GM18867 (cell line): Measurements from ENCODE around the gene CABP1.
"Not testable (repeated sequence)": the region's sequence is repeated elsewhere in the genome, so short reads cannot be mapped to it uniquely, and the experiment has no call there.

Source experiments
- ATAC-seq: cut with Tn5 transposase; IDR thresholded peaks from one replicate; pipeline ENCODE4 v1.9.1; 2021; ENCODE audit warnings: mild to moderate bottlenecking, moderate library complexity; ENCODE audit not compliant: unreplicated experiment

The CABP1 gene

DNA sequence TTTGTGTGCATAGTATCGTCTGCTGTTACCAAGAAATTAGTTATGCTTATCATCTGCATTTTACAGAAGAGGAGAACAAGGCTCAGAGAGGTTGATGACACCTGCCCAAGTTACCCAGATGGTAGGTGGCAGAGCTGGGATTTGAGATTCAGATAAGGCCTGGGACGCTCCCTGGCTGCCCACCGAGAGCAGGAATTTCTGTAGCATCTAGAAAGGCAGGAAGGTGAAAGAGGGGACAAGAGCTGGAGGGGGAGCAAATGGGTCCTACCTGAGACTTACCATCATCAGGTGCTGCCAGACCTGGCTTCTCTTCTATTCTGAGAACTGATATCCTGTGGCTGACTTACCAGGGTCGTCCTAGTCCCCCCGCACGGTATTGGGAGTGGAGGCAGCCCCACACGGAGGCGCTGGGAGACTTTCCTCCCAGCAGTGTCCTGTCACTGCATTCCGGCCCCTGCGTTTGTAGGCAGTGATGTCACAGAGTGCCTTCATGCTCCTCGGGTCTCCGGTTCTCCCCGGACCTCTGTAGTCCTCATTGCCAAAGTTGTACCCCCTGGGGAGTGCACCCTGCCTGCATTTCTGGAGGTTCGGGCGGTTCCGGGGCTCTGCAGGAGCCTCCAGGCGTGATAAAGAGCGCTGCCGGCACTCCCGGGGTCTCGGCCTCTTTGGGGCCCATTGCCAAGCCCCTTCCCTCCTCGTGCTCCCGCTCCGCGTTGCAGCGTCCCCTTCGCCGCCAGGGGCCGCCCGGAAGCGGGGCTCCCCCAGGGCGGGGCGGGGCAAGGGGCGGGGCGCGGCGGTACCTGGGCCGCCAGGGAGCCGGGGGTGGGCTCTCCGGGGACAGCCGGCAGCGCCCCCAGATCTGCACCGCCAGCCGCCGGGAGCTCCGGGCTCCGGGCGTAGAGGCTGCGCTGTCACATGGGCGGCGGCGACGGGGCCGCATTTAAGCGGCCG is at the start of gene CABP1:
CABP1 (plus strand) TSS at position 856 of the 951 bp plus-strand sequence; CDS start at position 916, 60 bp downstream.
- peak; percentile 68 for ATAC-seq

DNA sequence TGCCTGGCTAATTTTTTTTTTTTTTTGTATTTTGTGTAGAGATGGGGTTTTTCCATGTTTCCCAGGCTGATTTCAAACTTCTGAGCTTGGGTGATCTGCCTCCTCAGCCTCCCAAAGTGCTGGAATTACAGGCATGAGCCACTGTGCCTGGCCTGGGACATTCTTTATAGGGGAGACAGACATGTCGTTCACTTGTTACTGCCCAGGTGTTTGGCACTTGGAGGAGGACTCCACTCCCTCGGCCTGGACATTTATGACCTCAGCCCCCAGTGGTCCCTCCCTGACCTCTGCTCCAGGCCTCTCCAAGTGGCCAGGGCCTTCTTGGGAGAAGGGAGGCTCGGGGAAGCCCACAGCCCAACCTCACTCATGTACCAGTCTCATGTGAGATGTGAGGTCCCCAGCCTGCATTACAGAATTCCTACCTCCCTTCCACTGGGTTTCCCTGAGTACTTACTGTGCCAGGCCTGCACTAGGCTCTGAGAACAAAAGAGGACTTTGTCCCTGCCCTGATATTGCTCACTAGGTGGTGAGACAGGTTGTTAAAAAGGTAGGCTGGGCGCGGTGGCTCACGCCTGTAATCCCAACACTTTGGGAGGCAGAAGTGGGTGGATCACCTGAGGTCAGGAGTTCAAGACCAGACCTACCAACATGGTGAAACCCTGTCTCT is 49.6 kb upstream of the CABP1 start:
- ATAC-seq = no peak

DNA sequence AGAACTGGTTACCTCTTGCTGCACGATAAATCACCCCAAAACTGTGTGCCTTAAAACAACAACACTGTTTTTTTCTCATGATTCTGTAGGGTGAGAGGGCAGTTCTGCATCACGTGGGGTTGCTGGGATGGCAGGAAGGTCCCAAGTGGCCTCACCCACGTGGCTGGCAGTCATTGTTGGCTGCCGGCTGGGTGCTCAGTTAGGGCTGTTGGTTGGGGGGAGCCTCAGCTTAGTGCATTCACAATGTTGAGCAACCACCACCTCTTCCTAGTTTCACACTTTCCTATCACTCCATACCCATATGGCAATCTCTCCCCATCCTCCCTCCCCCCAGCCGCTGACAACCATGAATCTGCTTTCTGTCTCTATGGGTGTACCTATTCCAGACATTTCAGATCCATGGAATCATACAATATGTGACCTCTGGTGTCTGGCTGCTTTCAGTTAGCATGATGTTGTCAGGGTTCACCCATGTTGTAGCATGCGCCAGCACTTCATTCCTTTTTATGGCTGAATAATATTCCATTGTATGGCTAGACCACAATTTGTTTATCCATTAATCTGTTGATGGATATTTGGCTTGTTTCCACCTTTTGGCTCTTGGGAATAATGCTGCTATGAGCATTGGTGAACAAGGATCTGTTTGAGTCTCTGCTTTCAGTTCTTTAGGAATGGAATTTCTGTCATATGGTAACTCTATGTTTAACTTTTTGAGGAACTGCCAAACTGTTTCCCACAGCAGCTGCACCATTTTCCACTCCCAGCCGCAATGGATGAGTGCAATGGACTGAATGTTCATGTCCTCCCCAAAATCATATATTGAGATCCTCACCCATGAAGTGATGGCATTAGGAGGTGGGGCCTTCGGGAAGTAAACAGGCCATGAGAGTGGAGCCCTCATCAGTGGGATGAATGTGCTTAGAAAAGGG is 48.0 kb upstream of the CABP1 start:
- no peak for ATAC-seq

DNA sequence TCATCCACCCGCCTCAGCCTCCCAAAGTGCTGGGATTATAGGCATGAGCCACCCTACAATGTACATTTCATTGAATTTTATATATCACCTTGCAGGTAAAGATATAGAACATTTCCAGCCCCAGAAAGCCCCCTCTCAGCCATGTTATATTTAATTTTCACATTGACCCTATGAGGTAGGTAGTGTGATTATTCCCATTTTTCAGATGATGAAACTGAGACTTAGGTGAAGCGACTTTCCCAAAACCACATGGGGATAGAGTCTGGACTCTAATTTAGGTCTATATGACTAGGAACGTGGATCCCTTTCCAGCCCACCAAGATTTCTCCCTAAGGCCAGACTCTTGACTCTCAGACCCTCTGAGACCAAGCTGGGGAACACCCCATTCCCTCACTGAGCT is 43.5 kb upstream of the CABP1 start:
- no peak for ATAC-seq

DNA sequence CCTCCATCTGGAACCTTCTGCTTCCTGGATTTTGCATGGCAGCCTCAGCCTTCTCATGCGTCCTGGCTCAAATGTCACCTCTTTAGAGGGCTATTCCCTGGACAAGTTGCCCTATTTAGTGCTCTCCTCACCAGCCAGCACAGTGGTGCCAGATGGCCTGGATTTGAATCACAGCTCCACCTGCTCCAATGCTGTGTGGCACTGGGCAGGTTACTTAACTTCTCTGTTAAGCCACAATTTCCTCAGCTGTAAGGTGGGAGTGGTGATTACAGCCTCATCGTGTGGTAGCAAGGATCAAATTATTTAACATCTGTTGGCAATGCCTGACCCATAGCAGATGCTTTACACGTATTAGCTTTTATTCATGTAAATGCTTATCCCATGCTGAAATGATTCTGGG is 42.6 kb upstream of the CABP1 start:
- ATAC-seq = no peak

DNA sequence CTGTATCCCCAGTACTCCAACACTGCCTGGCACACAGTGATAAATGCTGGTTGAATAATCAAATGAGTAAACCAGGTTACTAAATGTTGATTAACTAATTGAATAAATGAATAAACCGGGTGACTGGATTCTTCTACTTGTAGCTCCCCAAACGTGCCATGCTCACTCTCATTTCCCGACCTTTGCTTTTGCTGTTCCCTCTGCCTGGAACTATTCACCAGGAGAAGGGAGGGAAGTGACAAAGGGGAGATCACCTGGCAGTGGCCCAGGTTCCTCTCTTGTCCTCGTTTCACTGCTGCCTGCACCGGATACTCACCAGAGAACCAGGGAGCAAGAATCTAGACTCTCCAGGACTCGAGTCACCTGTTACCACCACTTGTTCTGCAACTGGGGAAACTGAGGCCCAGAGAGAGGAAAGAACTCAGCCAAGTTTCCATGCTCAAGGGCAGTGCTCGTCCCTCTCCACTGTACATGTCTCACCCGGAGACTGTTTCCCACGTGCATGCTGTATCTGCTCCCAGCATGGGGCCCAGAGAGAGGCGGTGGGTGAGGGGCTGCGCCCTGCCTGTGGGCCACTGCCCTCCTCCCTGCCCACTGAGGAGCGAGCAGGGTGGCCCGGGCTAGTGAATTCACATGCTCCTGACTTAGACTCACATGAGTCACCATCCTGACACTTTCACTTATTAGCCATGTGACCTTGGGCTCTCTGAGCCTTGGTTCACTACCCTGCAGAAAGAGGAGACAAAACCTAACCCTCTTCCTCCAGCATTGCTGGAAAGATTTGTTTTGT is 41.6 kb upstream of the CABP1 start:
- no peak for ATAC-seq

DNA sequence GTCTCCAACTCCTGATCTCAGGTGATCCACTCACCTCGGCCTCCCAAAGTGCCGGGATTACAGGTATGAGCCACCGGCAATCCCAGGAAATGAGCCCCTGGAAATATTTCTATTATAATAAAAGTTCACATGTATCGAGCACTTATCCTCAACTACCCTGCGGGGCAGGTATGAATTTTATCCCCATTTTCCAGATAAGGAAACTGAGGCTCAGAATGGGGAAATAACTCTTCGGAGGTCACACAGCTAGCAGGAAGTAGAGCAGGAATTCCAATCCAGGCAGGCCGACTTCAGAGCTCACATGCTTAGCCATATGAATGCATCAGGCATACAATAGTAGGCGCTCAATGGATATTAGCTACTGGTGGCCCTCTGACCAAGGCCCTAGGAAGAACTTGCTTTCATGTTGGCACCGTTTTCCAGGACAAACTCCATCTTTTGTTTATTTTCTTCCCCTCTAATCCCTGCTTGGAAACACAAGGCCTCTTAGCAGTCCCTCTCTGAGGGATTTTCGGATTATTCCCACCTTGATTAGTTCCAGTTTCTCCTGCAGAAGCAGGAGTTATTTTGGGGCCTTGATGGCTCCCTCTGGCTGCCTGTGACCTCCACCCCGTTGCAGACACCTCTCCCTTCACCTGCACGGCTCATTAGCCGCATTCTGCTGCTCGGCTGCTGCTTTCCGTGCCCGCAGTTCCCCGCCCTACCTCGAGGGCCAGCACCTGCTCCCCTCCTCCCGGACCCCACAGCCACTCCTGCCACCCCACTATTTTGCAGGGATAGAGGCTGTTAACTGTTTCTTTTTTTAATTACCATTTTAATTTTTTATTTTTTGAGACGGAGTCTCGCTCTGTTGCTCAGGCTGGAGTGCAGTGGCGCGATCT is 40.5 kb upstream of the CABP1 start:
- ATAC-seq = no peak

DNA sequence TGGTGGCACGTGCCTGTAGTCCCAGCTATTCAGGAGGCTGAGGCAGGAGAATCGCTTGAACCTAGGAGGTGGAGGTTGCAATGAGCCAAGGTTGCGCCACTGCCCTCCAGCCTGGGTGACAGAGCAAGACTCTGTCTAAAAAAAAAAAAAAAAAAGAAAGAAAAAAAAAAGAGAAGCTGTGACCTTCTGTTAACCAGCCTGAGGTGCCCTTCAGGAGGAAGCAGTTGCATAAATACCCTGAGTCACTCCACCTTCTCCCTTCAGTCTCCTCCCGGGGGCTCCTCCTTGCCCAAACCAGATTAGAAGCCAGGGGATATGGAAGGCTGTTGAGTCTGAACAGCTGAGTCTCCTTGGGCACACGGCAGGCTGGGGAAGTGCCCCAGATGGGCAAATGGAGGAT is 38.0 kb upstream of the CABP1 start:
- not testable (repeated sequence) for ATAC-seq

DNA sequence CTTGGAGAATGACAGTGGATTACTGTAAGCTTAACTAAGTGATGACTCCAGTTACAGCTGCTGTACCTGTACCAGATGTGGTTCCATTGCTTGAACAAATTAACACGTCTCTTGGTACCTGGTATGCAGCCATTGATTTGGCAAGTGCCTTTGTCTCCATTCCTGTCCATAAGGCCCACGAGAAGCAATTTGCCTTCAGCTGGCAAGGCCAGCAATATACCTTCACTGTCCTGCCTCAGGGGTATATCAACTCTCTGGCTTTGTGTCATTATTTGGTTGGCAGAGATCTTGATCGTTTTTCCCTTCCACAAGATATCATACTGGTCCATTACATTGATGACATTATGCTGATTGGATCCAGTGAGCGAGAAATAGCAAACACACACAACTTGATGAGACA is 29.9 kb upstream of the CABP1 start:
- ATAC-seq = no peak

DNA sequence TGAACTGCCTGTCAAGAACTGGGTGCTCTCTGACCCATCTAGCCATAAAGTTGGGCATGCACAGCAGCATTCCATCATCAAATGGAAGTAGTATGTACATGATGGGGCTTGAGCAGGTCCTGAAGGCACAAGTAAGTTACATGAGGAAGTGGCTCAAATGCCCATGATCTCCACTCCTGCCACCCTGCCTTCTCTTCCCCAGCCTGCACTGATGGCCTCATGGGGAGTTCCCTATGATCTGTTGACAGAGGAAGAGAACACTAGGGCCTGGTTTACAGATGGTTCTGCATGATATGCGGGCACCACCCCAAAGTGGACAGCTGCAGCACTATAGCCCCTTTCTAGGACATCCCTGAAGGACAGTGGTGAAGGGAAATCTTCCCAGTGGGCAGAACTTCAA is 28.9 kb upstream of the CABP1 start:
- ATAC-seq = not testable (repeated sequence)

DNA sequence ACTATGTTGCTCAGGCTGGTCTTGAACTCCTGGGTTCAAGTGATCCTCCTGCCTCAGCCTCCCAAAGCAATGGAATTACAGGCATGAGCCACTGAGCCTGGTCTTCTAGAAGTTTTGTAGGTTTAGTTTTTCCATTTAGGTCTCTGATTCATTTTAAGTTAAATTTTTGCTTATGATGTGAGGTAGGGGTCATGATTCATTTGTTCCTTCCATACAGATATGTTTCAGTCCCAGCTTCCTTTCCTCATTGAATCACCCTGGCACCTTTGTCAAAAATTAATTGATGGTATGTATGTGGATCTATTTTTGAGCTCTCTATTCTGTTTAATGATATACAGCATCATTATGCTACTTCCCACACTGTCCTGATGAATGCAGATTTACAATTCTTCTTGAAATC is 25.6 kb upstream of the CABP1 start:
- ATAC-seq = no peak

DNA sequence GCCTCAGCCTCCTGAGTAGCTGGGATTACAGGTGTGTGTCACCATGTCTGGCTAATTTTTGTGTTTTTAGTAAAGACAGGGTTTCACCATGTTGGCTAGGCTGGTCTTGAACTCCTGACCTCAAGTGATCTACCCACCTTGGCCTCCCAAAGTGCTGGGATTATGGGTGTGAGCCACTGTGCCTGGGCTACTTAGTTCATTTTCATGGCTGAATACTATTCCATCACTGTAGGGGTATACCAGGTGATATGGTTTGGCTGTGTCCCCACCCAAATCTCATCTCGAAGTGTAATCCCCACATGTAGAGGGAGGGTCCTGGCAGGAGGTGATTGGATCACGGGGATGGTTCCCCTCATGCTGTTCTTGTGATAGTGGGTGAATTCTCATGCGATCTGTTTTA is 23.2 kb upstream of the CABP1 start:
- ATAC-seq = not testable (repeated sequence)

DNA sequence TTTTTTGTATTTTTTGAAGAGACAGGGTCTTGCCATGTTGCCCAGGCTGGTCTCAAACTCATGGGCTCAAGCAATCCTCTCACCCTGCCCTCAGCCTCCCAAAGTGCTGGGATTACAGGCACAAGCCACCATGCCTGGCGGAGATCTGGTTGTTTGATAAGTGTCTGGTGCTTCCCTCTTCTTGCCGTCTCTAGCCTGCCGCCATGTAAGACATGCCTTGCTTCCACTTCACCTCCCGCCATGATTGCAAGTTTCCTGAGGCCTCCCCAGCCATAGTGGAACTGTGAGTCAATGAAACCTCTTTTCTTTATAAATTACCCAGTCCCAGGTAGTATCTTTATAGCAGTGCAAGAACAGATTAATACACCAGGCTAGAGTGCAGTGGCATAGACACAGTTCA is 22.7 kb upstream of the CABP1 start:
- not testable (repeated sequence) for ATAC-seq

DNA sequence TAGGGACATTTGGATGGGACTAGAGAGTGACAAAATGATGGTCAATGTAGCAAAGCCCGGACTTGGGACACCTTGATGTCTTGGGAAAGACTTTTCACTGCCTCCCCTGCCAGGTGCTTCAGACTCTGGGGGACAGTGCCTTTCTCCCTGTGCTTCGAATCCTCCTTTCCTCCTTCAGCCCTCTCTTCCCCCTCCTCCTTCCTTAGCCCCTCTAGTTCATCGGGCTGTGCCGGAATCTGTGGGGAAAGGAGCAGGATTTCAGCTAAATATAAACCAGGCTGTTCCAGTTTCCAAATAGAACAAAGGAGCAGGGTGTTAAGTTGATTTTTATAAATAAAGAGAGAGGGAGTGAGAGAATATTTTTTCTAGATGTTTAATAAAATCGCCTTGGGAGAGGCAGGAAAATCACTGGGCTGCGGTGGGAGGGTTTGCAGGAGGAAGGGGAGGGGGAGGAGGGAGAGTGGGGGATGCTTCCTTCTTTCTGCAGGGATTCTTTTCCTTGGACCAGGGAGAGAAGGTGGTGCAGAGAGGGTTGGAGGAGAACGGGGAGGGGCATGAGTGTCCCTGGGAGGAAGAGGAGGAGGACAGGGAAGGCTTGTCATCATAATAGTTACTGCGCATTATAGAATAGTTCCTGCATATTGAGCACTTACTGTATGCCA is 21.3 kb upstream of the CABP1 start:
- ATAC-seq = no peak

DNA sequence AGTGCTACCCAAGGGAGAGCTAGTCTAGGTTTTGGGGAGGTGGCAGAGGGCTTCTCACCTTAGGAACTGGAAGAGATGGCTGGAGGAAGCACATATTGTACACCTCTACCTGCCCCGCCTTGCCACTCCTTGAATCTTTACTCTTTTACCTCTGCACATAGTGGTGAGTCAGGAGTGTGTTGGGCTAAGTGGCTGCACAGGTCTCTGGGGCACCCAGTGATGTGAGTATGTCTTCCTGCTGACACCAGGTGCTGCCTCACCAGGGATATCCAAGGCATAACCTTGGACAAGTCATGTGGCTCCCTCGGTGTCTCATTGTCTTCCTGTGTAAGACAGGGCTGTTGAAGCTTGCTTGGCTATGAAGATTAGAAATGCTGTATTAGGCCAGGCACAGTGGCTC is 19.8 kb upstream of the CABP1 start:
- no peak for ATAC-seq

DNA sequence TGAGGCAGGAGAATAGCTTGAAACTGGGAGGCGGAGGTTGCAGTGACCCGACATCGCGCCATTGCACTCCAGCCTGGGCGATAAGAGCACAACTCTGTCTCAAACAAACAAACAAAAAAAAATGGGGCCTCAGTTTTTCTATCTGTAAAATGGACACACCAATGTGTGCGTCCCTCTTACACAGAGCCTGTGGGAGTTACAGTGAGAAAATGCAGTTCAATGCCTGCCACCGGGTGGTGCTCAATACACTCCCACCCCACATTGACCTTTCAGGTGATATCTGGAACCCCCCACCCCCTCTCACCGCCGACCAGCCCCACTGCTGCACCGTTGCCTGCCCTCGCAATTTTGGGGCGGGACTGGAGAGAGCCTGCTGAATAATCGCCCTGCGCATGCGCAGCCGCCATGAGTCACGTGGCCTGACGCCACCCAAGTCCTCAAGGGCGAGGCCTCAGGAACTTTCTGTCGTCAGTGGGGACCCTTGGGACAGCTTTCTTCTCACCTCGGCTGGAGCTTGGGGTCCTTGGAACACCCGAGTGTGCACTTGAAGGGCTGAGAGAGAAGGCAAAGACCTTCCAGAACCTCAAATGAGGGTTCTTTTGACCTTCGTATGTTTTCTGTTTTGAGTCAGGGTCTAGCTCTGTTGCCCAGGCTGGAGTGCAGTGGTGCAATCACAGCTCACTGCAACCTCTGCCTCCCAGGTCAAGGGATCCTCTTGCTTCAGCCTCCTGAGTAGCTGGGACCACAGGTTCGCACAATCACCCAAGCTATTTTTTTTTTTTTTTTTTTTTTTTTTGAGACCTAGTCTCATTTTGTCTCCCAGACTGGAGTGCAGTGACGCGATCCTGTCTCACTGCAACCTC is 14.6 kb upstream of the CABP1 start:
- ATAC-seq = no peak

DNA sequence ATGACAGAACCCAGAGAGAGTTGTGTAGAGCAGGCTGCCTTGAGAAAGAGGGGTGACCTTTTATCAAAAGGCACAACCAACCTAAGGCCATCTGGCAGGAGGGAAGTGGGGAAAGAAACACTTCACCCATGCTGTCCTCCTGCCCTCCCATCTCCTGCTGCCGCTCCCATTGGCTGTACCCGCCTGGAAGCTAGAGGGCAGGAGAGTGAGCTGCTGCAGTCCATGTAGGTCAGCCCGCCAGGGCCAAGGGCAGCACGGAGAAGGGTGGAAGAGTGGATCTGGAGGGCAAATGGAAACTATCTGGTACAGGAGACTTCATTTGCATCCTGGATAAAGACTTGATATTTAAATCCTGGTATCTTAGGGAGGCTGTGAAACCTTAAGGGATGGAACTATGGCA is 11.5 kb upstream of the CABP1 start:
- no peak for ATAC-seq
